ENCODE measurements around the gene ANKRD28.

The ANKRD28 gene

GRCh38 chr3:15722877-15723623 is 74.7 kb downstream of the ANKRD28 start:
- DNase-seq (ENCODE audit: low read depth): no peak

GRCh38 chr3:15716178-15716577 is 81.6 kb downstream of the ANKRD28 start:
- DNase-seq (ENCODE audit: low read depth): no peak

GRCh38 chr3:15714448-15714847 is 83.3 kb downstream of the ANKRD28 start:
- no peak for DNase-seq (ENCODE audit: low read depth)

- DNase-seq (ENCODE audit: low read depth): no peak
Observed at GRCh38 chr3:15713364-15713763, 84.4 kb downstream of the ANKRD28 start.

- no peak for DNase-seq (ENCODE audit: low read depth)
Observed at GRCh38 chr3:15711281-15711680, 86.5 kb downstream of the ANKRD28 start.

GRCh38 chr3:15708882-15709677 is 88.7 kb downstream of the ANKRD28 start:
- peak; percentile 83 for DNase-seq (ENCODE audit: low read depth)

- DNase-seq (ENCODE audit: low read depth): no peak
Observed at GRCh38 chr3:15707779-15708178, 90.0 kb downstream of the ANKRD28 start.

GRCh38 chr3:15703346-15703745 is 94.4 kb downstream of the ANKRD28 start:
- DNase-seq (ENCODE audit: low read depth): no peak

GRCh38 chr3:15694628-15695027 is 103.2 kb downstream of the ANKRD28 start:
- no peak for DNase-seq (ENCODE audit: low read depth)

- no peak for DNase-seq (ENCODE audit: low read depth)
Observed at GRCh38 chr3:15693355-15693754, 104.4 kb downstream of the ANKRD28 start.

GRCh38 chr3:15690748-15691147 is 107.0 kb downstream of the ANKRD28 start:
- no peak for DNase-seq (ENCODE audit: low read depth)

GRCh38 chr3:15690230-15690629 is 107.5 kb downstream of the ANKRD28 start:
- no peak for DNase-seq (ENCODE audit: low read depth)

GRCh38 chr3:15685927-15686326 is 111.9 kb downstream of the ANKRD28 start:
- peak; percentile 36 for DNase-seq (ENCODE audit: low read depth)

GRCh38 chr3:15683253-15683652 is 114.5 kb downstream of the ANKRD28 start:
- no peak for DNase-seq (ENCODE audit: low read depth)

- peak; percentile 74 for DNase-seq (ENCODE audit: low read depth)
Observed at GRCh38 chr3:15682561-15683185, 115.1 kb downstream of the ANKRD28 start.

- peak; percentile 45 for DNase-seq (ENCODE audit: low read depth)
Observed at GRCh38 chr3:15681668-15682067, 116.1 kb downstream of the ANKRD28 start.

GRCh38 chr3:15679306-15679705 is 118.5 kb downstream of the ANKRD28 start:
- DNase-seq (ENCODE audit: low read depth): no peak

- no peak for DNase-seq (ENCODE audit: low read depth)
Observed at GRCh38 chr3:15676259-15676658, 121.5 kb downstream of the ANKRD28 start.

- DNase-seq (ENCODE audit: low read depth): no peak
Observed at GRCh38 chr3:15673536-15673935, 124.2 kb downstream of the ANKRD28 start.

- DNase-seq (ENCODE audit: low read depth): no peak
Observed at GRCh38 chr3:15667484-15667883, 130.3 kb downstream of the ANKRD28 start.

GRCh38 chr3:15666277-15666676 is 131.5 kb downstream of the ANKRD28 start:
- DNase-seq (ENCODE audit: low read depth): no peak

GRCh38 chr3:15665510-15666150 is 132.1 kb downstream of the ANKRD28 start:
- DNase-seq (ENCODE audit: low read depth): no peak

All from amniotic epithelial cell (primary cell).